Measurements from ENCODE around the gene COA1. TPM values are rescaled to one million over a fixed set of nuclear protein-coding genes. Genes with fewer than 3 reads are reported as not detected.

The COA1 gene
- total and polyA plus RNA-seq, 2 donors (not counting 3 experiments of a cell fraction or from before 2014, with no cell fraction given), result 38.1 to 55.1 TPM

DNA sequence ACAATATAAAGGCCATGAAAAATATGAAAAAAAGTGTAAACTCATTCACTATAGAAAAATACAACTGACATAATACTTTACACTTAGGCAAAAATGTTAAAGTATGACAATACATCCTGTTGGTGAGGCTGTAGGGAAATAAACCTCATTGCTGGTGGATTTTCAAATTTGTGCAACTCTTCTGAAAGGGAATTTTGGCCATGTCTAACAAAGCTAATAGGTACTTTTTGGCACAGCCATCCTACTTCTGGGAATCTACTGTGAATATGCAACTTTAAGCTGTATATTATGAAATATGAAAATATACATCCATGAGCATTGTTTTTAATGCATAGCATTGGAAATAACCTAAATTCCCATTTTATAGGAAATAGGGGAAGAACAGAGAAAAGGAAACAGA lies 13.4 kb upstream of the COA1 start:
- no peaks in the 10 kb centered on the region for H3K9me3 ChIP-seq (replicated peaks; ENCODE audit: control insufficient read depth, insufficient read depth, low read length)
- intact Hi-C loops (cut with micrococcal nuclease), result no loop called here
- dilution Hi-C loops (cut with MboI; ENCODE audit: extremely low pct_ligation_motif_present, low sequenced_read_pairs), result no loop called here
- H3K9ac ChIP-seq (replicated peaks; ENCODE audit: extremely low read depth, insufficient read depth, low read length), result no peak overlapping the region
- no peak overlapping the region for H3K27ac ChIP-seq (ENCODE audit: insufficient read depth, low read depth, low read length)
- no peak for DNase-seq (ENCODE audit: low read depth, low spot score)
- ChIA-PET CTCF (interaction anchor here (1.2 to 1.5 kb wide), 2 partner anchors 9 to 13 kb away, joined by 3 read pairs; partner anchors contain the start of gene COA1), POLR2A (no interaction called here)
- H3K4me1 ChIP-seq (ENCODE audit: control insufficient read depth, extremely low read depth, insufficient read depth, low read length), result no peaks in the 10 kb centered on the region
- no peaks in the 10 kb centered on the region for H3K9me1 ChIP-seq (replicated peaks; ENCODE audit: control insufficient read depth, extremely low read depth, insufficient read depth, low read length)
- TF ChIP-seq, protein P1, sequence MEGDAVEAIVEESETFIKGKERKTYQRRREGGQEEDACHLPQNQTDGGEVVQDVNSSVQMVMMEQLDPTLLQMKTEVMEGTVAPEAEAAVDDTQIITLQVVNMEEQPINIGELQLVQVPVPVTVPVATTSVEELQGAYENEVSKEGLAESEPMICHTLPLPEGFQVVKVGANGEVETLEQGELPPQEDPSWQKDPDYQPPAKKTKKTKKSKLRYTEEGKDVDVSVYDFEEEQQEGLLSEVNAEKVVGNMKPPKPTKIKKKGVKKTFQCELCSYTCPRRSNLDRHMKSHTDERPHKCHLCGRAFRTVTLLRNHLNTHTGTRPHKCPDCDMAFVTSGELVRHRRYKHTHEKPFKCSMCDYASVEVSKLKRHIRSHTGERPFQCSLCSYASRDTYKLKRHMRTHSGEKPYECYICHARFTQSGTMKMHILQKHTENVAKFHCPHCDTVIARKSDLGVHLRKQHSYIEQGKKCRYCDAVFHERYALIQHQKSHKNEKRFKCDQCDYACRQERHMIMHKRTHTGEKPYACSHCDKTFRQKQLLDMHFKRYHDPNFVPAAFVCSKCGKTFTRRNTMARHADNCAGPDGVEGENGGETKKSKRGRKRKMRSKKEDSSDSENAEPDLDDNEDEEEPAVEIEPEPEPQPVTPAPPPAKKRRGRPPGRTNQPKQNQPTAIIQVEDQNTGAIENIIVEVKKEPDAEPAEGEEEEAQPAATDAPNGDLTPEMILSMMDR (IDR thresholded peaks at IDR 0.05; ENCODE audit: extremely low read depth in 1 of 2, insufficient read depth in 1 of 2, low read depth in 1 of 2, low read length in 2 of 2), result no peak
- TF ChIP-seq FOS (IDR thresholded peaks at IDR 0.05; ENCODE audit: borderline replicate concordance, insufficient read depth, low read length) (no peak), GATA2 (IDR thresholded peaks at IDR 0.05; ENCODE audit: insufficient read depth, insufficient read length, low read depth, low read length) (no peak), MYC (IDR thresholded peaks at IDR 0.05; ENCODE audit: low read depth, low read length) (no peak), POLR2A (IDR thresholded peaks at IDR 0.05; ENCODE audit: low read depth, low read length) (no peak), POLR2AphosphoS5 (IDR thresholded peaks at IDR 0.05; ENCODE audit: insufficient read depth, low read depth, low read length) (no peak), JUN (IDR thresholded peaks at IDR 0.05; ENCODE audit: borderline replicate concordance, insufficient read depth, insufficient read length, low read depth) (no peak), EZH2 (IDR thresholded peaks at IDR 0.05; ENCODE audit: borderline replicate concordance, low read depth, low read length, severe bottlenecking) (no peak)
- TF ChIP-seq, protein P2, sequence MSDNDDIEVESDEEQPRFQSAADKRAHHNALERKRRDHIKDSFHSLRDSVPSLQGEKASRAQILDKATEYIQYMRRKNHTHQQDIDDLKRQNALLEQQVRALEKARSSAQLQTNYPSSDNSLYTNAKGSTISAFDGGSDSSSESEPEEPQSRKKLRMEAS (IDR thresholded peaks at IDR 0.05; ENCODE audit: insufficient read depth, insufficient read length), result no peak
- H4K20me1 ChIP-seq (replicated peaks; ENCODE audit: control insufficient read depth, extremely low read depth, insufficient read depth, low read length), result no peaks in the 10 kb centered on the region
- H3K4me3 ChIP-seq (replicated peaks in 1 of 3; ENCODE audit: insufficient read depth in 1 of 3, low read depth in 1 of 3, low read length in 3 of 3), result no peak overlapping the region
- no peak overlapping the region for H3K4me2 ChIP-seq (ENCODE audit: insufficient read depth, low read length)
- FAIRE-seq, result no peak
- H3K79me2 ChIP-seq (ENCODE audit: control insufficient read depth, insufficient read depth, low read length), result no peaks in the 10 kb centered on the region
- no peaks in the 10 kb centered on the region for H3K36me3 ChIP-seq (ENCODE audit: control insufficient read depth in 2 of 2, extremely low read depth in 1 of 2, insufficient read depth in 2 of 2, low read length in 2 of 2)
- H2AFZ ChIP-seq (ENCODE audit: low read depth, low read length), result no peak overlapping the region
- peaks cover 2 to 5% of the 10 kb centered on the region in 2 experiments for H3K27me3 ChIP-seq (ENCODE audit: control insufficient read depth in 2 of 2, insufficient read depth in 2 of 2, low read length in 2 of 2)
- BruUV-seq (replicated peaks), result no TSS peak
